Measurements from ENCODE around the gene BBOX1. TPM values are rescaled to one million over a fixed set of nuclear protein-coding genes. Genes with fewer than 3 reads are reported as not detected.

Gene BBOX1
- total RNA-seq, 1 donor from 2014 or later: not detected

DNA sequence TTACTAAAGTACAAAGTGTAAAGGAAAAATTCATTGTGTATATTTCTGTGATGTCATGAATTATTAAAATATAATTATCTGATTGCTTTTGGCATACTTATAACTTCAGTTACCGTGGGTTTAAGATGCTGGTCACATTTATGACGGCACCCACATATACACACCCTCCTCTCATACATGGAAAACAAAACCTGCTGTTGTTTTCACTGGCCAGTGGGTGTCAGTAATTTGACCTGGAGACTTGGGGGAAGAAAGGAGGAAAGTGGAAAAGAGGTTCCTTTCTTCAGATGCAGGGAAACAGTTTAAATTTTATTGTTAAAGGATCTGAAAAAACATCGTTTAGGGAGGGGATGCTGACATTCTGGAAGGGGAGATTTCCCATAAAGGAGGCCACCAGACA, 742 bp upstream of the BBOX1 start:
- Mint-ChIP-seq H3K27me3 (ENCODE audit: unreplicated experiment) (peaks cover 2% of the 10 kb centered on the region), H3K36me3 (ENCODE audit: low read depth, unreplicated experiment) (no peaks in the 10 kb centered on the region), H3K27ac (ENCODE audit: unreplicated experiment) (no peak overlapping the region), H3K9me3 (ENCODE audit: unreplicated experiment) (no peaks in the 10 kb centered on the region), H3K4me1 (ENCODE audit: unreplicated experiment) (no peaks in the 10 kb centered on the region), H3K4me3 (ENCODE audit: unreplicated experiment) (no peak overlapping the region)
- TF ChIP-seq, protein P1, sequence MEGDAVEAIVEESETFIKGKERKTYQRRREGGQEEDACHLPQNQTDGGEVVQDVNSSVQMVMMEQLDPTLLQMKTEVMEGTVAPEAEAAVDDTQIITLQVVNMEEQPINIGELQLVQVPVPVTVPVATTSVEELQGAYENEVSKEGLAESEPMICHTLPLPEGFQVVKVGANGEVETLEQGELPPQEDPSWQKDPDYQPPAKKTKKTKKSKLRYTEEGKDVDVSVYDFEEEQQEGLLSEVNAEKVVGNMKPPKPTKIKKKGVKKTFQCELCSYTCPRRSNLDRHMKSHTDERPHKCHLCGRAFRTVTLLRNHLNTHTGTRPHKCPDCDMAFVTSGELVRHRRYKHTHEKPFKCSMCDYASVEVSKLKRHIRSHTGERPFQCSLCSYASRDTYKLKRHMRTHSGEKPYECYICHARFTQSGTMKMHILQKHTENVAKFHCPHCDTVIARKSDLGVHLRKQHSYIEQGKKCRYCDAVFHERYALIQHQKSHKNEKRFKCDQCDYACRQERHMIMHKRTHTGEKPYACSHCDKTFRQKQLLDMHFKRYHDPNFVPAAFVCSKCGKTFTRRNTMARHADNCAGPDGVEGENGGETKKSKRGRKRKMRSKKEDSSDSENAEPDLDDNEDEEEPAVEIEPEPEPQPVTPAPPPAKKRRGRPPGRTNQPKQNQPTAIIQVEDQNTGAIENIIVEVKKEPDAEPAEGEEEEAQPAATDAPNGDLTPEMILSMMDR (IDR thresholded peaks at IDR 0.05; ENCODE audit: unreplicated experiment): no peak
- no peak for DNase-seq (ENCODE audit: low spot score)

- Mint-ChIP-seq H3K4me1 (ENCODE audit: unreplicated experiment) (no peaks in the 10 kb centered on the region), H3K27me3 (ENCODE audit: unreplicated experiment) (peaks cover 2% of the 10 kb centered on the region), H3K4me3 (ENCODE audit: unreplicated experiment) (no peak overlapping the region), H3K27ac (ENCODE audit: unreplicated experiment) (no peak overlapping the region), H3K9me3 (ENCODE audit: unreplicated experiment) (no peaks in the 10 kb centered on the region), H3K36me3 (ENCODE audit: low read depth, unreplicated experiment) (no peaks in the 10 kb centered on the region)
- DNase-seq (ENCODE audit: low spot score): no peak
- TF ChIP-seq, protein P1 (IDR thresholded peaks at IDR 0.05; ENCODE audit: unreplicated experiment): no peak
Observed at GRCh38 chr11:27041141-27041899, 705 bp downstream of the BBOX1 start.

DNA sequence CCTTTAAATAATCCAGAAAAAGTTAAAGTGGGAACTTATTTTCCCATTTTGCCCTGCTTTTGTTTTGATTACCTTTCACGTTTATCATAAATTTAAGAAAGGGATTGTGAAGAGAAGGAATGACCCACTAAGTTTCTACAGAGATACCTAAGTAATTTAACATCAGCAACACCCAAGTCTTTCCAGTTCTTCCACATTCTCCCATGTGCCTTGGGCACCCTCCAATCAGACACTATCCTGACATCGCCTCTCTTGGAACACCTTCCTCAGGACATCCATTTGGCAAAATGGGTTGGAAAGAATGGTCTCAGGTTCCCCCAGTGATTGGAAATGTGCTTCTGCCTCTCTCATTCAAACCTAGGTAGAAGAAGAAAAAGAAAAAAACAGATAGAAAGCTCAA, 6.3 kb downstream of the BBOX1 start:
- peaks cover 2% of the 10 kb centered on the region for H3K27me3 Mint-ChIP-seq (ENCODE audit: unreplicated experiment)
- TF ChIP-seq, protein P1 (IDR thresholded peaks at IDR 0.05; ENCODE audit: unreplicated experiment): no peak
- no peak for DNase-seq (ENCODE audit: low spot score)
- H3K27ac Mint-ChIP-seq (ENCODE audit: unreplicated experiment): no peak overlapping the region
- H3K9me3 Mint-ChIP-seq (ENCODE audit: unreplicated experiment): no peaks in the 10 kb centered on the region
- H3K4me3 Mint-ChIP-seq (ENCODE audit: unreplicated experiment): no peak overlapping the region
- no peaks in the 10 kb centered on the region for H3K4me1 Mint-ChIP-seq (ENCODE audit: unreplicated experiment)
- no peaks in the 10 kb centered on the region for H3K36me3 Mint-ChIP-seq (ENCODE audit: low read depth, unreplicated experiment)

DNA sequence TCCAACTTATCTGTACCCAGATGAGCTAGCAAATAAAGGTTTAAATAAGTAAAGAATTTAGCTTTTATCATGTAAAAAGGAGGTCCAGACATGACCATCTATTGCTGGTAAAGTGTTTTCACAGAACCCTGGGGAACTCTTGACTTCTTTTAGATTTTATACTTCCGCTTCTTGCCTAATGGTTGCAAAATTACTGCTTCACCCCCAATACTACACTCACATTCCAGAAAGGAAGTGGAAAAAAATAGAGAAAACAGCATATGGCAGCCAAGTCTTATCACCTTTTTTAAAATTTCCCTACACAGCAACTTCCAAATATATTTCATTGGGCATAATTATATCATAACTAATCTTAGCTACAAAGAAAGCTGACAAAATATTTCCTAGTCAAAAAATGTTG, 12.1 kb downstream of the BBOX1 start:
- no peak overlapping the region for H3K4me3 Mint-ChIP-seq (ENCODE audit: unreplicated experiment)
- H3K27me3 Mint-ChIP-seq (ENCODE audit: unreplicated experiment): no peaks in the 10 kb centered on the region
- H3K27ac Mint-ChIP-seq (ENCODE audit: unreplicated experiment): no peak overlapping the region
- no peaks in the 10 kb centered on the region for H3K36me3 Mint-ChIP-seq (ENCODE audit: low read depth, unreplicated experiment)
- DNase-seq (ENCODE audit: low spot score): no peak
- H3K9me3 Mint-ChIP-seq (ENCODE audit: unreplicated experiment): no peaks in the 10 kb centered on the region
- TF ChIP-seq, protein P1 (IDR thresholded peaks at IDR 0.05; ENCODE audit: unreplicated experiment): no peak
- no peaks in the 10 kb centered on the region for H3K4me1 Mint-ChIP-seq (ENCODE audit: unreplicated experiment)

GRCh38 chr11:27055065-27055682, 14.6 kb downstream of the BBOX1 start:
- Mint-ChIP-seq H3K36me3 (ENCODE audit: low read depth, unreplicated experiment) (no peaks in the 10 kb centered on the region), H3K4me3 (ENCODE audit: unreplicated experiment) (no peak overlapping the region), H3K27me3 (ENCODE audit: unreplicated experiment) (no peaks in the 10 kb centered on the region), H3K27ac (ENCODE audit: unreplicated experiment) (no peak overlapping the region), H3K9me3 (ENCODE audit: unreplicated experiment) (no peaks in the 10 kb centered on the region), H3K4me1 (ENCODE audit: unreplicated experiment) (no peaks in the 10 kb centered on the region)
- no peak for DNase-seq (ENCODE audit: low spot score)
- TF ChIP-seq, protein P1 (IDR thresholded peaks at IDR 0.05; ENCODE audit: unreplicated experiment): no peak
